ENCODE measurements around the gene ANKRD26. TPM values are rescaled to one million over a fixed set of nuclear protein-coding genes. Genes with fewer than 3 reads are reported as not detected.

Gene ANKRD26
- total RNA-seq, 2 donors from 2014 or later, result 5.1 to 7.0 TPM

DNA sequence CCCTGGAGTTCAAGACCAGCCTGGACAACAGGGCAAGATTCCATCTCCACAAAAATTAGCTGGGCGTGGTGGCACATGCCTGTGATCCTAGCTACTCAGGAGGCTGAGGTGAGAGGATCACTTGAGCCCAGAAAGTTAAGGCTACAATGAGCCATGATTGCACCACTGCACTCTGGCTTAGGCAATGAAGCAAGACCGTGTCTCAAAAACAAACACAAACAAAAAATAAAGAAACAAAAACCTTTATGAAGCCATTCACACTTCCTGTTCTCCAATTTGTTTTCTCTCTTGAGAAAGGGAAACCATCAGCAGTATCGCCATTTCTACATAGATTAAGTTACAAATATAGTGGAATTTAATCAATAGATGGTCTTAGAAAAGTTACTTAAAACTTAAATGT is 34.1 kb upstream of the ANKRD26 start:
- Histone ChIP-seq H3K36me3 (peaks cover 8% of the 10 kb centered on the region), H3K4me3 (no peak overlapping the region), H3K9ac (ENCODE audit: low read depth in 2 of 2, low read length in 2 of 2) (no peak overlapping the region), H3K9me3 (no peaks in the 10 kb centered on the region), H3K27me3 (no peaks in the 10 kb centered on the region), H3K4me1 (no peaks in the 10 kb centered on the region), H3K27ac (no peak overlapping the region)
- no peak for DNase-seq
- TF ChIP-seq, protein P1, sequence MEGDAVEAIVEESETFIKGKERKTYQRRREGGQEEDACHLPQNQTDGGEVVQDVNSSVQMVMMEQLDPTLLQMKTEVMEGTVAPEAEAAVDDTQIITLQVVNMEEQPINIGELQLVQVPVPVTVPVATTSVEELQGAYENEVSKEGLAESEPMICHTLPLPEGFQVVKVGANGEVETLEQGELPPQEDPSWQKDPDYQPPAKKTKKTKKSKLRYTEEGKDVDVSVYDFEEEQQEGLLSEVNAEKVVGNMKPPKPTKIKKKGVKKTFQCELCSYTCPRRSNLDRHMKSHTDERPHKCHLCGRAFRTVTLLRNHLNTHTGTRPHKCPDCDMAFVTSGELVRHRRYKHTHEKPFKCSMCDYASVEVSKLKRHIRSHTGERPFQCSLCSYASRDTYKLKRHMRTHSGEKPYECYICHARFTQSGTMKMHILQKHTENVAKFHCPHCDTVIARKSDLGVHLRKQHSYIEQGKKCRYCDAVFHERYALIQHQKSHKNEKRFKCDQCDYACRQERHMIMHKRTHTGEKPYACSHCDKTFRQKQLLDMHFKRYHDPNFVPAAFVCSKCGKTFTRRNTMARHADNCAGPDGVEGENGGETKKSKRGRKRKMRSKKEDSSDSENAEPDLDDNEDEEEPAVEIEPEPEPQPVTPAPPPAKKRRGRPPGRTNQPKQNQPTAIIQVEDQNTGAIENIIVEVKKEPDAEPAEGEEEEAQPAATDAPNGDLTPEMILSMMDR (IDR thresholded peaks at IDR 0.05), result no peak
- intact Hi-C loops (cut with DNase I), result no loop called here

DNA sequence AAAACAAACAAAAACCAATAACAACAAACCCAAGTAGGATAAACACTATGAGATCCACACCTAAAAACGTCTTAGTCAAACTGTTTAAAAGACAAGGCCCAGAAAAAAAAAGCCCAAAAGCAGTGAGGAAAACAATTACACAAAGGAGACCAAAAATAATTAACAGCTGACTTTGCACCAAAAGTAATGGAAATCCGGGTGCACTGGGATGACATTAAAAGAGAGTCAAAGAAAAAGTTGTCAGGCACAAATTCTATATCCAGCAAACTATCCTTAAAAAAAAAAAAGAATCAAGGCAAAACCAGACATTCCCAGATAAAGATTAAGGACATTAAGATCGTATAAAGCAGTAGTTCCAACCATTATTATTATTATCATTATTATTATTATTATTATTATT is 7.9 kb upstream of the ANKRD26 start:
- no peak overlapping the region for H3K27ac ChIP-seq
- no peaks in the 10 kb centered on the region for H3K27me3 ChIP-seq

DNA sequence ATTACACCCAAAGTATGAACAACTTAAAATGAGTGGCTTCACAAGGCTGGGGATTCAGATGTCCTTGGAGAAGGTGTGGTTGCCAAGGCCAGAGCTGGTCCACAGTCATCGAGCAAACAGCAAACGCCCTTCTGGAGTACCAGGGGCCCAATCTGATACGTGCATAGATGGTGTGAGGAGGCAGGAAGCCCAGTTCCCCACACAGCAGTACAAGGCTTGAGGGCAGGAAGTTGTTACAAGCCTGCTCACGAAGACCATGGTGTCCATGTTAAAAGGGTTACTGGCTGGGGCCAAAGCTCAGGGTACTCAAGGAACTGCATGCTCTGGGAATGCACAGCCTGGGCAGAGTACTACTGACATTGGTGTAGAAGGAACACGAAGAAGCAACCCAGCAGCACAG is 4.6 kb upstream of the ANKRD26 start:
- Histone ChIP-seq H3K9ac (ENCODE audit: low read depth in 2 of 2, low read length in 2 of 2) (no peak overlapping the region), H3K4me1 (no peaks in the 10 kb centered on the region), H3K27me3 (no peaks in the 10 kb centered on the region), H3K4me3 (no peak overlapping the region), H3K36me3 (no peaks in the 10 kb centered on the region), H3K27ac (no peak overlapping the region), H3K9me3 (no peaks in the 10 kb centered on the region)
- intact Hi-C loops (cut with DNase I), result no loop called here
- DNase-seq, result no peak
- TF ChIP-seq, protein P1 (IDR thresholded peaks at IDR 0.05), result no peak

More for the DNA sequence above, 7.9 kb upstream of the ANKRD26 start:
- intact Hi-C loops (cut with DNase I), result no loop called here
- Histone ChIP-seq H3K9ac (ENCODE audit: low read depth in 2 of 2, low read length in 2 of 2) (no peak overlapping the region), H3K4me1 (no peaks in the 10 kb centered on the region), H3K36me3 (no peaks in the 10 kb centered on the region), H3K4me3 (no peak overlapping the region), H3K9me3 (no peaks in the 10 kb centered on the region)
- DNase-seq, result no peak
- TF ChIP-seq, protein P1 (IDR thresholded peaks at IDR 0.05), result no peak

DNA sequence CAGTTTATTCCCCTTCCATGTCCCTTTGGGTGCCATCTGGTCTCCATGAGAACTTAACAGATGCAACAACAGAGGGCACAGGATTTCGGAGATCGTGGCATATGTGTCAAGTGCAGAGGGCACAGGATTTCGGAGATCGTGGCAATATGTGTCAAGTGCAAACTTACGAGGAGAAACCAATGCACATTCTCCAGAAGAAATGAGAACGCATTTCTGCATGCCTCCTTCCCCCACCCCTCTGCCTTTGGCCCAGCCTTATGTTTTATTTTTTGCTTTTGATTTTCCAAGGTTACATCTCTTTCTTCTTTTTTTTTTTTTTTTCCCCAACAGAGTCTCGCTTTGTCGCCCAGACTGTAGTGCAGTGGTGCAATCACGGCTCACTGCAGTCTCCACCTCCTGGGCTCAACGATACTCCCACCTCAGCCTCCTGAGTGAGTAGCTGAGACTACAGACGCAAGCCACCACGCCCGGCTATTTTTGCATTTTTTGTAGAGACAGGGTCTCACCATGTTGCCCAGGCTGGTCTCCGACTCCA is 586 bp upstream of the ANKRD26 start:
- intact Hi-C loops (cut with DNase I), result no loop called here
- Histone ChIP-seq H3K36me3 (no peaks in the 10 kb centered on the region), H3K9ac (ENCODE audit: low read depth in 2 of 2, low read length in 2 of 2) (peak overlapping the region; percentile 70 to 74), H3K9me3 (no peaks in the 10 kb centered on the region), H3K4me3 (peak overlapping the region; percentile 49), H3K4me1 (no peaks in the 10 kb centered on the region), H3K27me3 (no peaks in the 10 kb centered on the region), H3K27ac (peak overlapping the region; percentile 80)
- TF ChIP-seq, protein P1 (IDR thresholded peaks at IDR 0.05), result no peak
- no peak for DNase-seq

DNA sequence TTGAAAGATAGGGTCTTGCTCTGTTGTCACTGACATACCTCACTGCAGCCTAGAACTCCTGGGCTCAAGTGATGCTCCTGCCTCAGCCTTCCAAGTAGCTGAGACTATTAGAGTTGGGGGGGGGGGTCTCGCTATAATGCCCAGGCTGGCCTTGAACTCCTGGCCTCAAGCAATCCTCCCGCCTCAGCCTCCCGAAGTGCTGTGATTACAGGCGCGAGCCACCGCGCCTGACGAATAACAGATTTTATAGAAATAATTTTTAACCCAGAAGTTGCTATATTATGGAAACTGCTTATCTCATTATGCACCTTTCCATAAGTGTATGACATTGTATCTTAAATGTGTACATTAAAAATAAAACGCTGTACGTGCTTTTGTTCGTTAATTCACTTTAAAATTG is 846 bp downstream of the ANKRD26 start:
- intact Hi-C loops (cut with DNase I), result no loop called here
- Histone ChIP-seq H3K9me3 (no peaks in the 10 kb centered on the region), H3K27ac (peak overlapping the region; percentile 80), H3K4me3 (peak overlapping the region; percentile 49), H3K4me1 (no peaks in the 10 kb centered on the region), H3K36me3 (no peaks in the 10 kb centered on the region), H3K9ac (ENCODE audit: low read depth in 2 of 2, low read length in 2 of 2) (peak overlapping the region; percentile 70 to 87), H3K27me3 (no peaks in the 10 kb centered on the region)
- no peak for DNase-seq
- TF ChIP-seq, protein P1 (IDR thresholded peaks at IDR 0.05), result no peak

All from colonic mucosa (tissue), 4 donors.